ENCODE measurements around the gene MYH11. TPM values are rescaled to one million over a fixed set of nuclear protein-coding genes. Genes with fewer than 3 reads are reported as not detected.

The MYH11 gene
- total RNA-seq, 3 donors from 2014 or later, result 11.7 to 144 (median 96.6) TPM

GRCh38 chr16:15899538-15900100 lies 42.8 kb upstream of the MYH11 start:
- Histone ChIP-seq H3K36me3 (no peaks in the 10 kb centered on the region), H3K9me3 (no peaks in the 10 kb centered on the region), H3K4me1 (peaks cover 0 to 3% of the 10 kb centered on the region in 2 donors), H3K4me3 (no peak overlapping the region), H3K27me3 (no peaks in the 10 kb centered on the region), H3K27ac (peak overlapping the region; percentile 56 to 70)
- peak; percentile 59 to 76 for DNase-seq (ENCODE audit: low spot score in 2 of 2)
- no peak for TF ChIP-seq POLR2A (IDR thresholded peaks at IDR 0.05)
- TF ChIP-seq, protein P1, sequence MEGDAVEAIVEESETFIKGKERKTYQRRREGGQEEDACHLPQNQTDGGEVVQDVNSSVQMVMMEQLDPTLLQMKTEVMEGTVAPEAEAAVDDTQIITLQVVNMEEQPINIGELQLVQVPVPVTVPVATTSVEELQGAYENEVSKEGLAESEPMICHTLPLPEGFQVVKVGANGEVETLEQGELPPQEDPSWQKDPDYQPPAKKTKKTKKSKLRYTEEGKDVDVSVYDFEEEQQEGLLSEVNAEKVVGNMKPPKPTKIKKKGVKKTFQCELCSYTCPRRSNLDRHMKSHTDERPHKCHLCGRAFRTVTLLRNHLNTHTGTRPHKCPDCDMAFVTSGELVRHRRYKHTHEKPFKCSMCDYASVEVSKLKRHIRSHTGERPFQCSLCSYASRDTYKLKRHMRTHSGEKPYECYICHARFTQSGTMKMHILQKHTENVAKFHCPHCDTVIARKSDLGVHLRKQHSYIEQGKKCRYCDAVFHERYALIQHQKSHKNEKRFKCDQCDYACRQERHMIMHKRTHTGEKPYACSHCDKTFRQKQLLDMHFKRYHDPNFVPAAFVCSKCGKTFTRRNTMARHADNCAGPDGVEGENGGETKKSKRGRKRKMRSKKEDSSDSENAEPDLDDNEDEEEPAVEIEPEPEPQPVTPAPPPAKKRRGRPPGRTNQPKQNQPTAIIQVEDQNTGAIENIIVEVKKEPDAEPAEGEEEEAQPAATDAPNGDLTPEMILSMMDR (IDR thresholded peaks at IDR 0.05), result no peak
- TF ChIP-seq POLR2AphosphoS5 (IDR thresholded peaks at IDR 0.05), result no peak
- intact Hi-C loops (cut with DNase I; ENCODE audit: low total_unique reads), result no loop called here

DNA sequence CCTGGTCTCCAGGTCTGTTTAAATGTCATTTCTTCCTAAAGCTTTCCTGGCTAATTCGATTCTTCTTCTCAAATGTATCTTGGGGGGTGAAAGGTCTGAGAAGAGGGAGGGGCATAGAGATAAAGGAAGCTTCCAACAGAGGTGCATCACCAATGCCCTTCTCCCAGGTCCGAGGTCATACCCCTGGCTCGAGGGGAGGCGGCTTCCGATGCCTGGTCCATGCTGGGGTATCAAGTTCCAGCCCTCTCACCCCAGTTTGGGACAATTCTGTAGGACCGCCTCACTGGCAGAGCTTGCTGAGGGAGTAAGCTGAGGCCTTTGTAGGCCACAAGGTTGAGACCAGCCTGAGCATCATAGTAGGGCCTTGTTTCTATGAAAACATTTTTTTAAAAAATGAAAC lies 41.8 kb upstream of the MYH11 start:
- no peak overlapping the region for H3K4me3 ChIP-seq
- H3K27ac ChIP-seq, result no peak overlapping the region
- no peaks in the 10 kb centered on the region for H3K27me3 ChIP-seq
- H3K9me3 ChIP-seq, result no peaks in the 10 kb centered on the region
- no peaks in the 10 kb centered on the region for H3K36me3 ChIP-seq
- TF ChIP-seq, protein P1 (IDR thresholded peaks at IDR 0.05), result no peak
- TF ChIP-seq POLR2AphosphoS5 (IDR thresholded peaks at IDR 0.05), result no peak
- no peak for TF ChIP-seq POLR2A (IDR thresholded peaks at IDR 0.05)
- peaks cover 0 to 3% of the 10 kb centered on the region in 2 donors for H3K4me1 ChIP-seq
- DNase-seq (ENCODE audit: low spot score in 2 of 2), result no peak
- intact Hi-C loops (cut with DNase I; ENCODE audit: low total_unique reads), result no loop called here

GRCh38 chr16:15897834-15898254 lies 41.0 kb upstream of the MYH11 start:
- no peak for DNase-seq (ENCODE audit: low spot score in 2 of 2)
- no peaks in the 10 kb centered on the region for H3K27me3 ChIP-seq
- H3K4me1 ChIP-seq, result peaks cover 0 to 3% of the 10 kb centered on the region in 2 donors
- no peaks in the 10 kb centered on the region for H3K9me3 ChIP-seq
- intact Hi-C loops (cut with DNase I; ENCODE audit: low total_unique reads), result no loop called here
- TF ChIP-seq POLR2A (IDR thresholded peaks at IDR 0.05), result no peak
- no peak for TF ChIP-seq POLR2AphosphoS5 (IDR thresholded peaks at IDR 0.05)
- TF ChIP-seq, protein P1 (IDR thresholded peaks at IDR 0.05), result no peak
- H3K4me3 ChIP-seq, result no peak overlapping the region
- no peak overlapping the region for H3K27ac ChIP-seq
- H3K36me3 ChIP-seq, result no peaks in the 10 kb centered on the region

DNA sequence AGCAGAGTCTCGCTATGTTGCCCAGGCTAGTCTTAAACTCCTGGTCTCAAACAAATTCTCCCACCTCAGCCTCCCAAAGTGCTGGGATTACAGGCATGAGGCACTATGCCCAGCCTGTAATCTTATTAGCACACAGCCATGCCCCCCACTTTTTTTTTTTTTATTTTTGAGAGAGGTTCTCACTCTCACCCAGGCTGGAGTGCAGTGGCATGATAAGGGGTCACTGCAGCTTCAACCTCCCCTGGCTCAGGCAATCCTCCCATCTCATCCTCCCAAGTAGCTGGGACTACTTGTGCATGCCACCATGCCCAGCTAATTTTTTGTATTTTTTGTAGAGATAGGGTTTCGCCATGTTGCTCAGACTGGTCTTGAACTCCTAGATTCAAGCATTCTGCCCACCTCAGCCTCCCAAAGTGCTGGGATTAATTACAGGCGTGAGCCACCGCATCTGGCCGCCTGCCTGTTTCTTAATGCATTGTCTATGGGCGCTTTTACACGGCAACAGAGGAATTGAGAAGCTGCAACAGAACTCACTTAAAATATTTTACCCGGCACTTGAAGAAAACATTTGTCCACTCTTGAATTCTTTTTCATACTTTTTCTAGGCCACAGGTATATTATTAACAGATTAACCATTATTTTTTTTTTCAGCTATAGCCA lies 40.4 kb upstream of the MYH11 start:
- intact Hi-C loops (cut with DNase I; ENCODE audit: low total_unique reads), result no loop called here
- H3K27me3 ChIP-seq, result no peaks in the 10 kb centered on the region
- H3K4me1 ChIP-seq, result peaks cover 0 to 3% of the 10 kb centered on the region in 2 donors
- H3K4me3 ChIP-seq, result no peak overlapping the region
- no peak for TF ChIP-seq POLR2A (IDR thresholded peaks at IDR 0.05)
- no peak for TF ChIP-seq POLR2AphosphoS5 (IDR thresholded peaks at IDR 0.05)
- TF ChIP-seq, protein P1 (IDR thresholded peaks at IDR 0.05), result no peak
- H3K9me3 ChIP-seq, result no peaks in the 10 kb centered on the region
- DNase-seq (ENCODE audit: low spot score in 2 of 2), result no peak
- no peaks in the 10 kb centered on the region for H3K36me3 ChIP-seq
- no peak overlapping the region for H3K27ac ChIP-seq

GRCh38 chr16:15894571-15895374 lies 37.9 kb upstream of the MYH11 start:
- no peak for TF ChIP-seq POLR2AphosphoS5 (IDR thresholded peaks at IDR 0.05)
- no peak for TF ChIP-seq POLR2A (IDR thresholded peaks at IDR 0.05)
- DNase-seq (ENCODE audit: low spot score in 2 of 2), result no peak
- Histone ChIP-seq H3K27ac (no peak overlapping the region), H3K4me1 (peaks cover 0 to 1% of the 10 kb centered on the region in 2 donors), H3K36me3 (no peaks in the 10 kb centered on the region), H3K9me3 (no peaks in the 10 kb centered on the region), H3K27me3 (no peaks in the 10 kb centered on the region), H3K4me3 (no peak overlapping the region)
- intact Hi-C loops (cut with DNase I; ENCODE audit: low total_unique reads), result no loop called here

Data from breast epithelium (tissue), 4 donors.